ENCODE data around the gene AJAP1.

- TF ChIP-seq, protein P1, sequence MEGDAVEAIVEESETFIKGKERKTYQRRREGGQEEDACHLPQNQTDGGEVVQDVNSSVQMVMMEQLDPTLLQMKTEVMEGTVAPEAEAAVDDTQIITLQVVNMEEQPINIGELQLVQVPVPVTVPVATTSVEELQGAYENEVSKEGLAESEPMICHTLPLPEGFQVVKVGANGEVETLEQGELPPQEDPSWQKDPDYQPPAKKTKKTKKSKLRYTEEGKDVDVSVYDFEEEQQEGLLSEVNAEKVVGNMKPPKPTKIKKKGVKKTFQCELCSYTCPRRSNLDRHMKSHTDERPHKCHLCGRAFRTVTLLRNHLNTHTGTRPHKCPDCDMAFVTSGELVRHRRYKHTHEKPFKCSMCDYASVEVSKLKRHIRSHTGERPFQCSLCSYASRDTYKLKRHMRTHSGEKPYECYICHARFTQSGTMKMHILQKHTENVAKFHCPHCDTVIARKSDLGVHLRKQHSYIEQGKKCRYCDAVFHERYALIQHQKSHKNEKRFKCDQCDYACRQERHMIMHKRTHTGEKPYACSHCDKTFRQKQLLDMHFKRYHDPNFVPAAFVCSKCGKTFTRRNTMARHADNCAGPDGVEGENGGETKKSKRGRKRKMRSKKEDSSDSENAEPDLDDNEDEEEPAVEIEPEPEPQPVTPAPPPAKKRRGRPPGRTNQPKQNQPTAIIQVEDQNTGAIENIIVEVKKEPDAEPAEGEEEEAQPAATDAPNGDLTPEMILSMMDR (IDR thresholded peaks at IDR 0.05 in 2 of 3, conservative IDR thresholded peaks at IDR 0.05 in 1 of 3; ENCODE audit: borderline replicate concordance in 1 of 3, insufficient read depth in 1 of 3, low read depth in 2 of 3, low read length in 2 of 3) = no peak
- TF ChIP-seq TCF7L2 (IDR thresholded peaks at IDR 0.05; ENCODE audit: borderline replicate concordance, extremely low read depth, insufficient read depth, insufficient read length) = no peak
- TF ChIP-seq SIN3A (IDR thresholded peaks at IDR 0.05; ENCODE audit: low read depth) = no peak
- no peak for TF ChIP-seq JUND (IDR thresholded peaks at IDR 0.05)
- TF ChIP-seq, protein P2, sequence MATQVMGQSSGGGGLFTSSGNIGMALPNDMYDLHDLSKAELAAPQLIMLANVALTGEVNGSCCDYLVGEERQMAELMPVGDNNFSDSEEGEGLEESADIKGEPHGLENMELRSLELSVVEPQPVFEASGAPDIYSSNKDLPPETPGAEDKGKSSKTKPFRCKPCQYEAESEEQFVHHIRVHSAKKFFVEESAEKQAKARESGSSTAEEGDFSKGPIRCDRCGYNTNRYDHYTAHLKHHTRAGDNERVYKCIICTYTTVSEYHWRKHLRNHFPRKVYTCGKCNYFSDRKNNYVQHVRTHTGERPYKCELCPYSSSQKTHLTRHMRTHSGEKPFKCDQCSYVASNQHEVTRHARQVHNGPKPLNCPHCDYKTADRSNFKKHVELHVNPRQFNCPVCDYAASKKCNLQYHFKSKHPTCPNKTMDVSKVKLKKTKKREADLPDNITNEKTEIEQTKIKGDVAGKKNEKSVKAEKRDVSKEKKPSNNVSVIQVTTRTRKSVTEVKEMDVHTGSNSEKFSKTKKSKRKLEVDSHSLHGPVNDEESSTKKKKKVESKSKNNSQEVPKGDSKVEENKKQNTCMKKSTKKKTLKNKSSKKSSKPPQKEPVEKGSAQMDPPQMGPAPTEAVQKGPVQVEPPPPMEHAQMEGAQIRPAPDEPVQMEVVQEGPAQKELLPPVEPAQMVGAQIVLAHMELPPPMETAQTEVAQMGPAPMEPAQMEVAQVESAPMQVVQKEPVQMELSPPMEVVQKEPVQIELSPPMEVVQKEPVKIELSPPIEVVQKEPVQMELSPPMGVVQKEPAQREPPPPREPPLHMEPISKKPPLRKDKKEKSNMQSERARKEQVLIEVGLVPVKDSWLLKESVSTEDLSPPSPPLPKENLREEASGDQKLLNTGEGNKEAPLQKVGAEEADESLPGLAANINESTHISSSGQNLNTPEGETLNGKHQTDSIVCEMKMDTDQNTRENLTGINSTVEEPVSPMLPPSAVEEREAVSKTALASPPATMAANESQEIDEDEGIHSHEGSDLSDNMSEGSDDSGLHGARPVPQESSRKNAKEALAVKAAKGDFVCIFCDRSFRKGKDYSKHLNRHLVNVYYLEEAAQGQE (IDR thresholded peaks at IDR 0.05; ENCODE audit: low read depth) = no peak
These were observed 118.0 kb downstream of the AJAP1 start for GRCh38 chr1:4772294-4773010.

All from HCT116 (cell line).